GM19193 (cell line): ENCODE measurements around the gene ABCA13.

Source experiments
- POLR2A ChIP-seq: IDR thresholded peaks from 4 replicates; pipeline ENCODE4 v1.6.1; 2011; ENCODE audit not compliant: insufficient read depth, insufficient read length; ENCODE audit errors: extremely low read depth

Gene ABCA13

DNA sequence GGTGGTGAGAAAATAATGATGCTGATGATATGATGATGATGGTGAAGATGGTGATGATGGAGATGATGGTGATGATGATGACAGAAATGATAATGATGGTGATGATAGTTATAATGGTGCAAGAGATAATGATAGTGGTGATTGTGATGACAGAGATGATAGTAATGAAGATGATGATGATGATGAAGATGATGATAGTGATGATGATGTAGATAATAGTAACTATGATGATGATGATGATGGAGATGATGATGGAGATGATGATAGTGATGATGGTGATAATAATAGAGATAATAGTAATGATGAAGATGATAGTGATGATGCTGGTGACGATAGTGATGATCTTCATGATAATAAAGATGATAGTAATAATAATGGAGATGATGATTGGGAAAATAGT lies 22.2 kb downstream of the ABCA13 start:
- TF ChIP-seq POLR2A = no peak

DNA sequence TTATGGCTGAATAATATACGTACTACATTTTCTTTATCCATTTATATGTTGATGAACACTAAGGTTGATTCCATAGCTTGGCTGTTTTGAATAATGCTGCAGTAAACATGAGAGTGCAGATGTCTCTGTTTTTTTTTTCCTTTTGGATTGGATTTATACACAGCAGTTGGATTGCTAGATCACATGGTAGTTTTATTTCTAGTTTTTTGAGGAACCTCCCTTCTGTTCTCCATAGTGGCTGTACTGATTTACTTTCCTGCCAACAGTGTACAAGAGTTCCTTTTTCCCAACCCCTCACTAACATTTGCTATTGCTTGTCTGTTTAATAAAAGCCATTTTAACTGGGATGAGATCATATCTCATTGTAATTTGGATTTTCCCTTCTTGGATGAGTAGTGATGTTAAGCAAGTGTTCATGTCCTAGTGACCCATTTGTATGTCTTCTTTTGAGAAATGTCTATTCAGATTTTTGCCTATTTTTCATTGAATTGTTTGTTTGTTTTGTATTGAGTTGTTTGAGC lies 36.0 kb downstream of the ABCA13 start:
- TF ChIP-seq POLR2A = no peak

DNA sequence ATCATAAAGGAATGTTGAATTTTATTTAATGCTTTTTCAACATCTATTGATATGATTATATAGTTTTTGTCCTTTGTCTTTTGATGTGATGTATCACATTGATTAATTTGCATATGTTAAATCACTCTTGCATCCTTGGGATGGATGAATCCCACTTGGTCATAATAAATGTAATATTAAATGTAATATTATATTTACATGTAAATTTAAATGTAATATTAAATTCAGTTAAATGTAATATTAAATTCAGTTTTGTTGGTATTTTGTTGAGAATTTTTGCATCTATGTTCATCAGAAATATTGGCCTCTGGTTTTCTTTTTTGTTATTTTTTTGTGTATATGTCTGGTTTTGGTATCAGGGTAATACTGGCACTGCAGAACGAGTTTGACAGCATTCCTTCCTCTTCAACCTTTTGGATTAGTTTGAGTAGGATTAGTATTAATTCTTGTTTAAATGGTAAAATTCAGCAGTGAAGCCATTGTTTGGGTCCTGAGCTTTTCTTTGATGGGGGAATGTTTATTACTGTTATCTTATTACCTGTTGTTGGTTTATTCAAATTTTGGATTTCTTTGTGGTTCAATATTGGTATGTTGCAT lies 37.8 kb downstream of the ABCA13 start:
- no peak for TF ChIP-seq POLR2A

DNA sequence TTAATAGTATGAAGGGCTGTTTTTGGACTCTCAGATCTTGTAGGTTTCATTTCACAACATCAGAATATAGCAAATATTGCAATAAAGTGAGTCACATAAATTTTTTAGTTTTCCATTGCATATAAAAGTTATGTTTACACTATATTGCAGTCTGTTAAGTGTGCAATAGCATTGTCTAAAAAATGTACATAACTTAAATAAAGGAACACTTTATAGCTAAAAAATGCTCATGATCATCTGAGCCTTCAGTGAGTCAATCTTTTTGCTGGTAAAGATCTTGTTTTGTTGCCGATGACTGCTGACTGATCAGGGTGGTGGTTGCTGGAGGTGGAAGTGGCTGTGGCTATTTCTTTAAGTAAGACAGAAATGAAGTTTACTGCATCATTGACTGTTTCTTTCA lies 42.0 kb downstream of the ABCA13 start:
- TF ChIP-seq POLR2A = no peak

DNA sequence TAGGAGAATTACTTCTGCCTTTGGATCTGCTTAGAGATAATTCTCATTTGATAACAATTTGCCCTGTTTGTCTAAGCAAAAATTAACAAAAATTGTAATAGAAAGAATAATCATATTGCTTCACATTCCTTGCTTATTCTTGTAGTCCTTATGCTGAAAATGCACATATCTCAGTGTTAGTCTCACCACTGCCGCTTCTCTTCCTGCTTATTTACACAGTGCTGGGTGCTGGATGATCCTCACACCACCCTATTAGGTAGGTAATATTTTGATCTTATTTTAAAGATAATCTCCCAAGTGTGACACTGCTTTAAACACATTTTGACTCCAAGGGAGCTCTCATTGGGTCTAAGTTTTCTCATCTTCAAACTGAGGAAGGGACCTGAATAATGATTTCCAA lies 46.0 kb downstream of the ABCA13 start:
- no peak for TF ChIP-seq POLR2A

DNA sequence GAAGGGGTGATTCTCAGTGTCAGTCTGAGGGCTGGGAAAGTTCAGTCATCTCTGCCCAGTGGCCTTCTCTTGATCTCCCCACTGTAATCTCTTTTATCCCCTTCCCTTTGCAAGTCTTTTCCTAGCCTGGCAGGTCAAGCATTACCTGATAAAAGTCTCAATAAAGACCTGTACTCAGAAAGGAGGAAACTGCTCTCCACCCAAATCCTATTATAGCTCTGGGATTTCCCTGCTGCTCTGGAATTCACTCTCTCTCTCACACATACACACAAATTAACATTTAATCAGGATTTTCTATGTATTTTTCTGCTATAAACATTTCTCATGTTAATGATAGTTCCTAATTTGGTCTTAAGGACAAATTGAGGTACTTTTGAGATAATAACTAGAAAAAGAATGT lies 46.5 kb downstream of the ABCA13 start:
- TF ChIP-seq POLR2A = no peak

DNA sequence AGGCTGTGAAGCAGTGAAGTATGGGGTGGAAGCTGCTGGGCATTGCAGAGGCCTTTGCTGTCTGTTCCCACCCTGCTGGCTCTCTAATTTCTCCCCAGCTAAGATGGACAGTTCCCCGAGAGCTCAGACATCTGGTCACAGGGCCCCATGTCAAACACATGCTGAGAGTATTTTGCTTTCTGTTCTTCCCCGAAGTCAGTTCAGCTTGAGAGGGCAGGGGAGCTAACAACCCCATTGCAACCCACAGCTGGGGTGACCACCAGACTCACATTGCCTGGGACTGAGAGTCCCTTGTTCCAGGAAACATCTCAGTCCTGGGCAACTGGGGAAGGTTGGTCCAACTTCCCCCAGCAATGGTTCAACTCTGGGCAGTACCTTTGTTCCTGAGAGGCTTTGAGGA lies 52.8 kb downstream of the ABCA13 start:
- TF ChIP-seq POLR2A = no peak

DNA sequence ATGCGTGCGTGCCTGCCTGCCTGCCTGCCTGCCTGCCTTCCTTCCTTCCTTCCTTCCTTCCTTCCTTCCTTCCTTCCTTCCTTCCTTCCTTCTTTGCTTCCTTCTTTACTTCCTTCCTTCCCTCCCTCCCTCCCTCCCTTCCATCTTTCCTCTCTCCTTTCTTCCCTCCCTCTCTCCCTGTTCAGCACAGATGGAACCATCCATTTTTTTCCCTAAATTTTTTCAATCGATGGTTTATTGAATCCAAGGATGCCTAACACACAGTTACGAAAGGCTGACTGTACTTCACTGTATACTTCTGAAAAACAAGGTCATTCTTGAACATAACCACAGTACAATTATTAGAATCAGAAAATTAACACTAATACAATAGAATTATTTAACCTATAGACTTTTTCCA lies 53.8 kb downstream of the ABCA13 start:
- no peak for TF ChIP-seq POLR2A

DNA sequence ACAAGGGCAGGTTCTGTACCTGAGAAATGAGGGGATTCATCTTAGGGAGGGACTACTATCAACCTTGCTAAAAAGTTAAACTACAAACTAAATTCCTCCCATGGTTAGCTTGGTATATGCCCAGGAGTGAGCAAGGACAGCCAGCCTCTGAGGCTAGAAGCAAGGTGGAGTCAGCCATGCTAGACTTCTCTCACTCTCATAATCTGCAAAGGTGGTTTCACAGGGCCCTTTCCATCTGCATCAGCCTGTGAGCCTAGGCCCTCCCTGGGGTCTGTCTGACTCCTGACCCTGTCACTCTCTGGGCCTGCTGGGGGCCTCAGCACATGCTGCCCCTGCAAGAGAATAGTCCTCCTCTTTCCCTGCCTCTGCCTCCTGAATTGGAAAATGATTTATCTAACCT lies 66.1 kb downstream of the ABCA13 start:
- no peak for TF ChIP-seq POLR2A

DNA sequence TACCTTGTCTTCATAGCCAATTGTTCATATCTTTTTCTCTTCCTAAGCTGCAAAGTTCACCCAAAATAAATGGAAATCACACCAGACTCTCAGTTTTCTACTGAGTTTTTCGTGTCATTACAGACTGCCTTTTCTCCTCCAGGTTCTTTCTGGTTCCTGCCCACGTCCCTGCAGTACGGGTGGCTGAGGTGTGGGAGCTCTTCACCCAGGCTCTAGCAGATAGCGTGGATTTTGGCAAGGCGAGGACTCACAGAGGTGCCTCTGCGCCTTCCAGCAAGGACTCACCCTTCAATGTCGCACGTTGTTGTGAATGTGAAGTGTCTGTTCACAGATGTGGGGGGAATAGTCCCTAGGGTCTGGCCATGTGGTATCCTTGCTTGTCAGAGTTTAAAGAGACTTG lies 71.6 kb downstream of the ABCA13 start:
- no peak for TF ChIP-seq POLR2A

DNA sequence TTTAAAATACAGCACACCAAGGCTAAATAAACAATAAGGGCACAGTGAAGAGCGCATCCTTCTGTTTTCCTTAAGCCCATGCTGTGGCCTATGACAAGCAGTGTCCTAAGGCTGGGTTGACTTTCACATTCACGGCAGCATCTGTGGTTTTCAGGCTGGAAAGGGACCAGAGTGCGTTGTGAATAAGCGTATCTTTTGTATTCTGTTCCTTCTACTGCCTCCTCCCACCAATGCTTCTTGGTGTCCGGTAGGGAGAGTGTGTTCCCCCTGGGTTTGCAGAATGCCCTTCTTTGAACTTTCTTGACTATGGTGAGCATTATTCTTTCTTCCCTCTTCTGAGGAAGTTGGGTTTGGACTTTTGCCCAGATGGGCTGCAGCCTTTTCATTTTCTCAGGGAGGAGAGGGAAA lies 73.6 kb downstream of the ABCA13 start:
- TF ChIP-seq POLR2A = no peak

DNA sequence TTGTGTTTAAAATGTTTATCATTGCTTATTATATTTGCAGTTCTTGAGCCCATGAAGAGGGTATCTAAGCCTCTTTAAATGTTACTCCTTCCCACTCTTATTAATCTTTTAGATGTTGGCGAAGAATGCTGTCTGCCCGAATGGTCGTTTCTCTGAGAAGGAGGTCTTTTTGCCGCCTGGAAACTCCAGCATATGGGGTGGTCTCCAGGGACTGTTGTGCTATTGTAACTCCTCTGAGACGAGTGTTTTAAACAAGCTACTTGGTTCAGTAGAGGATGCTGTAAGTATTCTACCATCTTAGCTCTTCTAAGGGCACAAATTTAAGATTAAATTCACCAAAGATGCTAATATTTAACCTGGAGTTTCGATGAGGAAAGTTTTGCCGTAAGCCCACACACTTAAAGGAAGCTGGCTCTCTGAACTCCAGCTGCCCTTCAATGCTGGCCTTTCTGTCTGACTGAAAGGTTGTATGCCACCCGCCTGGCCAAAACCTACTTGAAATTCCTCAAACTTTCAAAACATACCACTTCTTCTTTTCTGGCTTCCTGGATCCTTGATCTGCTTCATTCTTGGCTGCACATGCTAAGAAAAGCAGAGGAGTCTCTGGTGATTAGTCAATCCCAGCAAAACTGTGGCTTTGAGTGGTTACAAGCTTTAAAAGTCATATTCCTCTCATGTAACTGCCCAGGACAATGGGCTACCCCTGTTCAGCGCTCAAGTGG lies 74.7 kb downstream of the ABCA13 start:
- TF ChIP-seq POLR2A = no peak

DNA sequence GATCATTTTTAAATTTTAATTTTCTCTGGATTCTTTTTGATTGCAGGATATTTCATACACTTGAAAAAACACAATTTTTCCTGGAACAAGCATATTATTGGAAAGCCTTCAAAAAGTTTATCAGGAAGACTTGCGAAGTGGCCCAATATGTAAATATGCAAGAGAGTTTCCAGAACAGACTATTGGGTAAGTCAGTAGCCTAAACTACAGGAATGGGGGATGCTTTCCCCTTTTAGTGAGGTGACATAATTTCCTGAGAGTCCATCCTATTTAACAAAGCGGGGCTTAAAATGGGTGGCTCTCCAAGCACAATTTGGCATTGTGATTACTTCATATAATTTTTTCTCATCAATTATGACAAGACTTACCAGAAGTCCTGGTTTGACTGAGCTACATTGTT lies 77.9 kb downstream of the ABCA13 start:
- TF ChIP-seq POLR2A = no peak

DNA sequence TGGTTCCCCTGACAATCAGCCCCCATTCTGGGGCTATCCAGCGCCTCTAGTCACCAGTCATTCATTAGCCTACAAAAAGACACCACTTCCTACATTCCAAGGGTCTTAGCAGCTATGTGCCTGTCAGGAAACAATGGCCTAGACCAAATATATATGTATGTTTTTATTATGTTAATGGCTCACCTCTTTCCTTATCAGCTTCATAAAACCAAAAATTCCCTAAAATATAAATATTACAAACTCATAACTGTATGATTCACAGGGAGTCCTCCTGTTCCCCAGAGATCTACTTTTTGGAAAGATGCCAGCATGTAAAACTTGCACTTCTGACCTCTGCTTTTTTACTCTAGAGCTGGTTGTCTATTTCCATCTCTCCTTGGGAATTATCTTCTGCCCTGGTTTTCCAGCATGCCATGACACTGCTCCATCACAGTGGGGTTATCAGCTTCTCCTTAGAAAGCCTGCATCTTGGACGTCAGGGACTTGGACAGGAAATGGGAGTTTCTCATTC lies 79.2 kb downstream of the ABCA13 start:
- TF ChIP-seq POLR2A = no peak

DNA sequence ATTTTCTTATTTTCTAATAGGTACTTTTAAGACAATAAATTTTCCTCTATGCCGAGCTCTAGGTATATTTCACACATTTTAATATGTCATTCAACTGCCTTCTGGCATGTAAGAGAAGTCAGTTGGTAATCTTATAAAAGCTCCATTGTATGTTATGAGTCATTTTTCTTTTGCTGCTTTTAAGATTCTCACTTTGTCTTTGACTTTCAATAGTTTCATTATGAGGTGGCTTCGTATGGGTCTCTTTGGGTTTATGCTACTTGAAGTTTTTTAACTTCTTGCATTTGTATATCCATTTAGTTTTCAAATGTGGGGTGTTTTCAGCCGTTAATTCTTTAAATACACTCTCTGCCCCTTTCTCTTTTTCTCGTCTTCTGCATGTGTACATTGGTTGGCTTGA lies 80.5 kb downstream of the ABCA13 start:
- TF ChIP-seq POLR2A = no peak

DNA sequence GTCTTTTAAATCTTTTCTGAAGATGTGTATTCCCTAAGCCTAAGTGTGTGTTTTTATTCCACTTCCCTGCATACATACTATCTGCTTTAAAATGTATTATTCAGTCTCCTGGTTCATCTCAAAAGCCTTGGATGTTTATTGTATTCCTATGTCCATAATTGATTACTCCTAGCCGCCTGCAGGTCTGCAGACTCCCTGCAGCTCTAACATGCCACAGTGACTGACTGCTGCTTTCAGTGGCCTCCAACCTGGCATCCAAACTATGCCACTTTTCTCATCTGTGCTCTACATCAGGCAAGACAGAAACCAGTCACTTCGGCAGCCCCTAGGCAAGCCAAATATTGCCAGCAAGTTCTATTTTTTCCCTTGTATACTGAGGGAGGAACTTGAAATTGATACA lies 81.7 kb downstream of the ABCA13 start:
- no peak for TF ChIP-seq POLR2A
